ENCODE measurements around the gene LHX6.

The LHX6 gene

DNA sequence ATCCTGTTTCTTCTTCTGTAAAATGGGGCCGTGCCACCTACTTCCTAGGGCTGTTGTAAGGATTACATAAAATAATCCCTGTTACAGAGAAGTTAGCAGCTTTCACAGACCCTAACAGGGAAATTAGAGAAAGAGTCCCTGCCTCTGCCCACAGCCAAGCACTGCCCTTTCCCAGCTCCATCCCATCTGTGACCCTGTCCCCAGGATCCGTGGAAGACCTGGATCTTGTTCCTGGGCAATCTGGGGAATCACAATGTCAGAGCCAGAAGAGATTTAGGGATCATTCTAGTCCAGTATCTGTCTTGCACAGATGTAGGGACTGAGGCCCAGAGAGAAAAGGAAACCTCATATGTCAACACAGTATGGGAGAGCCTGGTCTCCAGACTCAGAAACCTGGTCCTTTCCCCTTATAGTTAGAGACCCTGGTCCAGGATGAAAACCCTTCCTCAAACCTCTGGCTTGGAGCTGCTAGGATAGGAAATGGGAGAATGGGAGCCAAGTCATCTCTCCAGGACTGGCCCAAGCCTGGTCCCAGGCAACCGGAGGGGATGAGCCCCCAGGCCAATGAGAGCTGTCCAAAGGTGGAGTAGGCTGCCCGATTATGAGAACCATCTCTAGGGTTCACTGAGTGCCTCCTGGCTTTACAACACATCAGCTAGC lies 12.5 kb downstream of the LHX6 start:
- DNase-seq (ENCODE audit: low spot score): no peak

DNA sequence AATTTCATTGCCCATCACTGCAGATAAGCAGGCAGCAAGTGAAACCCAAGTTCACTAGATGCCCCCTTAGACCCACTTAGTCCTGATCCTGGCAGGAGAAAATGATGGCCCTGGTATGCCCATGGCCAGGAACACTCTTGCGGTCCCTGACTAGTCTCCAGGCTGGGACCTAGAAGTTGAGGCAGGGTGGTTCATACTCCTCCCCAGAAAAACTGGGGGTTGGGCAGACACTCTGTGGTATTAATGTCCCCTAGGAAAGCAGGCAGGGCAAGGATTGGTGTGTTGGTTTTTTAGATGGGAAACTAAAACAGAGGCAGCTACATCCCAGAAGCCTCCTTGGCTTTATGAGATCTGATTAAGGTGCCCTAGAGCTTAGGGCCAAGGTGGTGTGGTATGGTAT lies 13.1 kb downstream of the LHX6 start:
- no peak for DNase-seq (ENCODE audit: low spot score)

DNA sequence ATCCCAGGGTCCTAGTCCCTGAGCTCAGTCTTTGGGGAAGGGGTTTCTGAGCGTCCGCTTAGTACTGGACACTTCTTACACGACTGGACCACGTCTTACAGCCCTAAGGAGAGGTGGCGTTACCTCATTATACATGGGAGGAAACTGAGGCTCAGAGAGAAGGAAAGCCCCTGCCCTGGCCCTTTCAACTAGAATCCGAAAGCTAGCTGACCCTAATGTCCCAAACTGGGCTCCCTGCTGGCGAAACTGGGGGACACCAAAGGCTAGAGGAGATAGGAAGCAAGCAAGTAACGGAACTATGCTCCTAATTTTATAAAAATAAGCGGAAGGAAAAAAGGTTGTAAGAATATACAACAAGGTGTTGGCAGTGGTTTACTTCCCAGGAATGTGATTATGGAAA lies 14.2 kb downstream of the LHX6 start:
- no peak for DNase-seq (ENCODE audit: low spot score)

DNA sequence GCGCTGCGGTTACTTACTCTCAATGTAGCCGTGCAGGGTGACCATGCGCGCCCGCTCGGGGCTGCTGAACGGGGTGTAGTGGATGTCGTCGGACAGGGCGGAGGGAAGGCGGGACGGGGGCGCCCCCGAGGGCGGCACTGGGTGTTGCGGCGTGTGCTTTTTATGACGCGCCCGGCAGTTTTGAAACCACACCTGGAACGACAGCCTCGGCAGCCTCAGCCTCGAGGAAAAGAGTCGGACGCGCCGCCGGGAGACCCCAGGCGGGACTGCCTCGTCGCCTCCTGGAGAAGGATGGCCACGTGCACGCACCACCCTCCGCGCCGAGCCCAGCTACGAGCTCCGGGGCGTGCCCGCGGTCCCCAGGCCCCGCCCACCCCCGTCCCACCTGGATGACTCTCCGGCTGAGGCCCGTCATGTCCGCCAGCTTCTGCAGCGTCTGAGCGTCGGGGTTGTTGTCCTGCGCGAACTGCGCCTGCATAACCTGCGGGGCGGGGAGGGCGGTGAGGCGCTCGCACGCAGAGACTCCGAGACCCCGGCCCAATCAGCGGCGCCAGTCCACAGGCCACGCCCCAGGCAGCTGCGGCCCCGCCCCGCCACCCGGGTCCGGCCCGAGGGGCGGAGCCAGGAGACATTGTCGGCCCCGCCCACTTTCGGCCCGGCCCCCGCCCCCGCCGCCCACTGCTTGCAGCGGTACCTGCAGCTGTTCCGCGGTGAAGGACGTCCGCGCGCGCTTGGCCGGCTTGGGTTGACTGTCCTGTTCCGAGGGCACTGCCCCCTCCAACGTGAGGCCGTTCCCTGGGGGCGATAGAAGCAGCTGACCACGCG lies 15.0 kb downstream of the LHX6 start:
- DNase-seq (ENCODE audit: low spot score): no peak

DNA sequence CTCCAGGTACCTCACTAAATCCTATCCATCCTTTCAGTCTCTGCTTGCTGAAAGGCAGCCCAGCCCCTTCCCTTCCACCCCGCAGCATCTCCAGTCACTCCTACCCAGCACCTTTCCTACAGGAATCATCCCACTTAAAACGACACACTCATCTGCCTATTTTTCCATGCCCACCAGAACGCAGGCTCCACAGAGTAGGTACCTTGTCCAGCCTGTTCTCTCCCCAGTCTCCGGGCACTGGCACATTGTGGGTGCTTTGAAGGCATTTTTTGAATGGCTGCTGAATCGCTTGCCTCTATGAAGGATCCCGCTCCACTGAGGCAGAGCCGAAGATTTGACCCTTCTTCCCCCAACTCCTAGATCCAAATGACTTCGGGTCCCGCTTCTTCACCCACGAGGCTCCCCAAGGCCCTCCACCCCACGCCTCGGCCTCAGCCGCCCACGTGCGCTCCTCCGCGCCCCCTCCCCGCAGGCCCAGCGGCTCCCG lies 15.6 kb downstream of the LHX6 start:
- DNase-seq (ENCODE audit: low spot score): no peak

DNA sequence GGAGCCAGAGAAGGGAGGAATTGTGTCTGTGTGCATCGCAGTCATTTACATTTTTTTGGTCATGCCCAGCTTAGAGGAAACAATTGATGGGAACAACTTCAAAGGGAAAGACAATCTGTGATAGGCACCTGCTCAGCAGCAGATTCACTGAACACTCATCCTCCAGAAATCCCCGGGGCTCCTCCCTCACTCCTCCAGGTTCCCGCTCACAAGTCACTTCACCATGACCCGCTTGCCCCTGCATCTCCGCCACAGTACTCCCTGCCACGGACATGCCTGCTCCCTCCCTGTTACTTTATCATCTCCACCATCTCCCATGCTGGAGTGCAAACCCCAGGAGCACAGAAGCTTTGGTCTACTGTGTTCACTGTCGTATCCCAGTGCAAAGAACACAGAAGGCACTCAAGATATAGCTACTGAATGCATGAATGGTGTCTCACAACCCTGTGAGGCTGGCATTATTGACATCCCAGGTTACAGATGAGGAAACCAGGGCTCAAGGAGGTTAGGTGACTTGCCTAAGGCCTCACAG lies 16.2 kb downstream of the LHX6 start:
- DNase-seq (ENCODE audit: low spot score): no peak

DNA sequence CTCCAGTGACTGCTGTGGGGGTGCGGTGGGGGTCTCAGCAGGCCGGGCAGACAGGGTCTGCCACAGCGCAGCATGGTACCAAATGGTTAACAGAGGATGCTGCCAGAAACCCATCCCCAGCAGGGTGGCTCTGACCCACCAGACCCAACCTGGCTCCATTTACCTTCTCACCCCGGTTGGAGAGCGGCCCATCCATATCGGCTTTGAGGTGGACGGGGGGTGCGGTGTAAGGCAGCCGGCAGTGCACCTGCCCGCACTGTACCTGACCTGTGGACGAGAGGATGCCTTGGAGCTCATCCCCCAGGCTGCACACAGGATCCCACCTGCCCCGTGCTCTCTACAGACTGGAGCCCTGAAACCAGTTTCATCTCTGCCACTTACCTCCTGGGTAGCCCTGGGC lies 19.3 kb downstream of the LHX6 start:
- DNase-seq (ENCODE audit: low spot score): no peak

DNA sequence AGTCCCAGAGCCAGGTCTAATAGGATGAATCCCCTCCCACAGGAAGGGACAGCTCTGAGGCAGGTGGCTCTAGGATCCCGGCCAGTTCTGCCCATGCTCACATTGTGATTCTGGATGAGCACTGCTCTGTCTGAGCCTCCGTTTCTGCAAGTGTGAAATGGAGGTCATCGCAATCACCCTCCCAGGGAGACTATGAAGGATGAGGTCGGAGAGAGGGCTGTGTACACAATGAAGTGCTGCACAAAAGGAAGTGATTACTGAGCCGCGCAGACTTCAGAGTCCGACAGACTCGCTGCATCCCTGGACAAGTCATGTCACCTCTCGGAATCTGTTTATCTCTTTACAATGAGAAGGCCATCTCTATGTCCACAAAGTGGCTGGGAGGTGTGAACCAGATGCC lies 21.7 kb downstream of the LHX6 start:
- DNase-seq (ENCODE audit: low spot score): no peak

DNA sequence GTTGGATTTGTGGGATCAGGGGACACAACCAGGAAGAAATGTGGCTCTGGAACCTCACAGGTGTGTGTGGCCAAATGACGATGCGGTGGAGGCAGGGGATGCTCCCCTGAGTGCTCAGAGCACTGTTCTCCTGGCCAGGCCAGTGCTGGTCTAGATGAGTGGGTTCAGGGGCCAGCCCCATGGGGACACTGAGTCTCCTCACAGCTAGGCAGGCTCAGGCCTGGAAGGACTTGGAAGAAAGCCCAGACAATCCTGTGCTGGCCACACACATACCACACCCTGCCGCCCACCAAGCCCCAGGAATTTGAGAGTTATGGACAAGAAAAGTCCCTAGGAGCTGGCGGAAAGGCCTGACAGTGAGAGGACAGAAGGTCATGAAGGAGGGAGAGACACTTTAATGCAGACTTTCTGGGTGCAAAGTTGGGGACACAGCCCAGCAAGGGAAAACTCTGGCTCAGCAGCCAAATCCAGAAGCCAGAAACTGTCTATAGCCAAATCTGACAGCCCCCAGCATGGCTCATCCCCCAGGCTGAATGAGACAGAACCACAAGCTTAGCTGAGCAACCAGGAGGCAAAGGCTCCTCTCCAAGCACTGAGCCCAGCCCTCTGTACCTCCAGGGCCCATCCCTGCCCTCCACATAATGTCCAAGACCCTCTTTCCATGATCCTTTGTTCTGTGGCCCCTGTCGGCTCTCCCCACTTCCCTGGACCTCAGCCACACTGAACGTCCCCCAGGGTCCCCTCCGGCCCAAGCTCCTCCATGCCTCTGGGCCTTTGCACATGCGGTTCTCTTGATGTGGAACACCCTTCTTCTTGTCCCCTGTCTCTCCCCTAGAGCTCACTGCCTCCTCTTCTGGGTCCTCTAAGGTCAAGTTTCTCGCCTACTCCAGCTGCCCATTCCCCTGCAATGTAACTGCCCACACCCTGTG lies 22.4 kb downstream of the LHX6 start:
- DNase-seq (ENCODE audit: low spot score): no peak

DNA sequence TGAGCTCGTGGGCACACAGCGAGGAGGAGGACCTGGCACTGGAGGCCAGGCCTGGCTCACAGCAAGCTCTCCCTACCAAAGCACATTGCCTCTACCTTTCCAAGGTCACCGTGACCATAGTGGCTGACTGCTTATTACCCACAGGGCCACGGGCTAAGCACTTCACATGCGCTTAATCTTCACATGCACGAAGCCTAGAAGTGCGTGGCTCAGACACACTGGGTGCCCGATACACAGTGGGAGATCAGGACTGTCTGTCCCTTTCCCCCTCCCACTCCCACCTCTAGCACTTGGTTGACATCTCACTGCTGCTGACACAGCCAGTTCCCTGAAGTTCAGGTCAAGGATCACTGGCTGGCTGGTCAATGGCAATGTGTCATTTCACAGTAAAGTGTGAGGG lies 23.6 kb downstream of the LHX6 start:
- DNase-seq (ENCODE audit: low spot score): no peak

DNA sequence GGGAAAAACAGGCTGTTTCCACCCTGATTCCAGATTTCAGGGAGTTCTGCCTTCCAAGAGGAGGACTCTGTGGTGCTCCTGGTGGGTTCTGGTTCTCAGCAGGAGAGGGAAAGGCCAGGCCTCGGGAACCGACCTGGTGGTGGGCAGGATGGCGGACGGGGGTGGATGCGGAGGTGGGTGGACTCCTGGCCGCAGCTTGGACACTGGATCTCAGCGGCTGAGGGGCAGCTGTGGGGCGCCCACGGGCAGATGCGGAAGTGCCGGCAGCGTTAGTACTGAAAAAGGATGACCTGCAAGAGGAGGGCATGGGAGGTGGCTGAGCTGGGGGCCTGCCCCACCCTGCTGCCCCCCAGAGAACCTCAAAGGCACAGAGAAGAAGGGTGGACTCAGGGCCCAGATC lies 24.3 kb downstream of the LHX6 start:
- no peak for DNase-seq (ENCODE audit: low spot score)

DNA sequence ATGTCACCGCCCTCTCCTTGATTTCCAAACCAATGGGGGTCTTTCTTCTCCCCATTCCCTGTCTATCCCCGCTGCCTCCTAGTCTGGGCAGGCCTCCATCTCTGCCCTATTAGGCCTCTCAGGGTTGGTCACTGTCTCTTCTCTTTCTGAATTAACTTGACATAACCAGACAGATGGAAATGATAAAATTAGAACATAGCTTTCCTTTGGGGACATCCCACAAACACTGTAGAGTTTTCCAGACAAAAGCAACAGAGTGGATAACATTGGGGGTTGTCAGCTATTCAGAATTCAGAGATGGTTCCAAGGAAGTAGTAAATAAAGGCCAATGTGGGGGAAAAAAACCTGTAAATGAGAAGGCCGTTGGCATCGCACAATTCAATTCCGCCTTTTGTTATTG lies 24.7 kb downstream of the LHX6 start:
- DNase-seq (ENCODE audit: low spot score): no peak

DNA sequence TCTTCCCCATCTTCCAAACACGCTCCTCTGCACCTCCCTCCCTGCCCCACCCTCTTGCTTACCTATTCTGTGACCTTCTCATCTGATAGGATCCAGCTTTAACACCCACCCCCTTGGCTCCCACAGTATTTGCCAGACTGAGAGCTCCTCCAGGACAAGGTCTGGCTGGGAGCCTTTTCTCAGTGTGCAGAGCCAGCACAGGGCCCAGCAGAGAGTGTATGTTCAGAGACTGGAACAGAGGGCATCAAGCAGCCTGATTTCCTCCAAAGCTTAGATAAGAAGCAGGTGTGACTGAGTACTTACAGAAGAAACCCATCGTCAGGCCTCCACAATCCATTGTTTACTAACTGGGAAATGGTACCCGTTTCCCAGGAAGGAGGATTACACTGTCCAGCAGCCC lies 26.6 kb downstream of the LHX6 start:
- no peak for DNase-seq (ENCODE audit: low spot score)

DNA sequence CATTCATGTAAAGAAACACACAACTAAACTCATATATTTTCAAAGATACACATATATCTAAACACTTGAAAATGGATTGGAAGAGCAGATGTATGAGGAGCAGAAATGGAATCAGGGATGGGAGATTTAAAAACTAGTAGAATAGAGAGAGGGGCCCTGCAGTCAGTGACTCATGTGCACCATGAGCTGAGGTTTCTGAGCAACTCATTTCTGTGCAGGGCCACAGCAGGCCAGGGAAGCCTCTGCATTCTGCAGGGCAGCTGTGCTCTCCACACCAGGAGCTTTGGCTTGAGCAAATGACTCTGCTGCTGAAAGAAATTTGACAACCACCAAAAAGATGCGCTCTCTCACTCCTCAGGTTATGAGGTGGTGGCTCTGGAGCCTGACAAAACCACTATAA lies 27.1 kb downstream of the LHX6 start:
- no peak for DNase-seq (ENCODE audit: low spot score)

DNA sequence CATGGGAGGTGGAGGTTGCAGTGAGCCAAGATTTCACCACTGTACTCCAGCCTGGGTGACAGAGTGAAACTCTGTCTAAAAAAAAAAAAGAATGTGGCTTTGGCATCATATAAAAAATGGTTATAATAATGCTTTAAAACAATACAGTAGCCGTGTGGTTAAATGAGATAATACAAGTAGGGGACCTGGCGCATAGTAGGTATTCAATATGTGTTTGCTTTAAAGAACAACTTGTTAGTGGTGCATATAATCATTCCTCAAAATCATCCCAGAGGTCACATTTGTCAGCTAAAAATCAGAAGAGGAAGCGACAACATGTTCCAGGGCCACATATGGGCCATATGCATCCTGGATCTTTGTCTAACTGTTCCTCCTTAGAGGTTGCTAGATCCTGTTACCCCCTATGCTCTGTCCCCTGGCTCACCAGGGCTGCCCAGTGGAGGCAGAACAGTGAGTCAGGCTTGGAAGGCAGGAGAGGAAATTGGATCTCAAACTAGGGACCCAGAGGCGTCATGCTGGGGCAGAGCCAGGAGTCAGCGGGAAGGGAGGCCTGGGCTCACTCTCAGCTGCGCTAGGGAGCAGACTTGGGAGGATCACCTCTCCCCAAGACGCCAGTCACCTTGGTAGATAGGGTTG lies 27.7 kb downstream of the LHX6 start:
- peak; percentile 79 for DNase-seq (ENCODE audit: low spot score)

DNA sequence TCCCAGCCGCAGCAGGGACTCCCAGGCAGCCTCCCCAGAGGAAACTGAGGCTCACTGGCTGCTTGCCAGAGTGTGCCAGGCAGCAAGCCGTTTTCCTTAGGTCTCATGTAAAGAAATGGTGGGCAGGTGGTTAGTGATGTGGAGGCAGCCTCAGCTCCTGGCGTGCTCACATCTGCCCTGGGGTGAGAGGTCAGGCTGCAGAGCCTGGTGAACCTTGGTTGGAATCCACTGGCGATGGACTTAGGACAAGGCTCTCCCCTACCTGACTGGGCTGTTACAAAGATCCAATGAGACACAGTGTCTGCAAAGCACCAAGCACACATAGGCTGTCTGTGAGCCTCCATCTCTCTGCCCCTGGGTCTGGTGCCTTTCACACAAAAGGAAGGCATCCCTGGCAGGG lies 30.9 kb downstream of the LHX6 start:
- no peak for DNase-seq (ENCODE audit: low spot score)

DNA sequence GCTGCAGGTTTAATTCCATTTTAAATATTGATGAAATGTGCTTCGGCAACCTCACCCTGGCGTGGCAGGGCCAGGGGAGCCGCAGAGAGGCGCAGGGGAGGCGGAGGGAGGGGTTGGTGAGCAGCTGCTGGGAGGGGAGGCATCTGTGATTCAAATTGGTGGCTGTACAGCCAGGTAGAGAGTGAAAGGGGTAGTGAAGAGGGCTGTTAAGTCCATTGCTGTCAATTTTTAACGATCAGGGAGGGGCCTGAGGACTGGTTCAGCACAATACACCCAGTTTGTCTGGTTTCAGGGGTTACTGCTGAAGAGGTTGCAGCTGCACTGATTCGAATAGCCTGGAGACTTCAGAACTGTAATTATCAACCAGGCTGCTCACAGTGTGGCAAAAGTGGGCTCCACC lies 31.3 kb downstream of the LHX6 start:
- no peak for DNase-seq (ENCODE audit: low spot score)

DNA sequence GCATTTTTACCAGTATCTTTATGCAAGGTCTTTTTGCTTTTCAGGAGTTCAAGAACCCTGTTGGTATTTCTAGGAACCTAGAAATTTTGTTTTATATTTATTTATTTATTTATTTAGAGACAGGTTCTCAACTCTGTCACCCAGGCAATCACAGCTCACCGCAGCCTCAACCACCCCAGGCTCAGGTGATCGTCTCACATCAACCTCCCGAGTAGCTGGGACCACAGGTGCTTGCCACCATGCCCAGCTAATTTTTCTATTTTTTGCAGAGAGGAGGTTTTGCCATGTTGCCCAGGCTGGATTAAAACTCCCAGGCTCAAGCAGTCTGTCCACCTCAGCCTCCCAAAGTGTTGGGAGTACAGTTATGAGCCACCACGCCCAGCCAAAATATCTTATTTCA lies 32.9 kb downstream of the LHX6 start:
- DNase-seq (ENCODE audit: low spot score): no peak

DNA sequence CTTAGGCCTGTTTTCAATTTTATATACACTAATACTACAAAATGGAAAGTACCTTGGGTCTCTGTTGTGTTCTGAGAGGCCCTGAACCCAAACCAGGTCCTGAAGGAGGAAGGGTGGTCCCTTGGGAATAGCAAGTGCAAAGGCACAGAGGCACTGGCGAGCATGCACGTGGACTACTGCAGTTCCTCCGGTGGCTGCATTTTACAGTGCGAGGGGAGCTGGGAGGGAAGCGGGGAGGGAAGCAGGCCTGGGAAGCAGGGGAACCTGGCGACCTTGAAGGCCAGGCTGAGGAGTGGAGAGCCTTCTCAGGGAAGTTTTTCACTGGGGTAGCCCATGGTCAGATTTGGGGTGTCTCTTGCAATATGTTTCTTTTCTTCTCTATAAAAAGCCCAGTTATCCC lies 35.1 kb downstream of the LHX6 start:
- no peak for DNase-seq (ENCODE audit: low spot score)

DNA sequence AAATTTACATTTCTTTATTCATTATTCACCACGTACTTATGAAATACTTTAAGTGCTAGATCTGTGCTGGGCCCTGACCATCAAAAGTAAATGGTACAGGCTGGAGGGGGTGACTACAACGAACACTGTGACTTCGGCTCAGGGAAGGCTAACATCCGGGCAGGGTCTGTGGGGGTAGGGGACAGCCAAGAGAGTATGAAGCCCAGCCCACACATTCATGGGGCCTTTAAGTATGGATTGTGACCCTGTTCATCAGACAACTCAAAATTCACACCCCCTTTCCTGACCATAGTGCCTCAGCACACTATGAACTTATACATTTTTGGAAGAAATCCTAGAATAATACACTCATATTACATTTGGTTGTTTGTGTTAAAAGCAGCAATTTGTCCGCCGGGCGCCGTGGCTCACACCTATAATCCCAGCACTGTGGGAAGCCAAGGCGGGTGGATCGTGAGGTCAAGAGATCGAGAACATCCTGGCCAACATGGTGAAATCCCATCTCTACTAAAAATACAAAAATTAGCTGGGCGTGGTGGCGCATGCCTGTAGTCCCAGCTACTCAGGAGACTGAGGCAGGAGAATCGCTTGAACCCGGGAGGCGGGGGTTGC lies 35.7 kb downstream of the LHX6 start:
- no peak for DNase-seq (ENCODE audit: low spot score)

DNA sequence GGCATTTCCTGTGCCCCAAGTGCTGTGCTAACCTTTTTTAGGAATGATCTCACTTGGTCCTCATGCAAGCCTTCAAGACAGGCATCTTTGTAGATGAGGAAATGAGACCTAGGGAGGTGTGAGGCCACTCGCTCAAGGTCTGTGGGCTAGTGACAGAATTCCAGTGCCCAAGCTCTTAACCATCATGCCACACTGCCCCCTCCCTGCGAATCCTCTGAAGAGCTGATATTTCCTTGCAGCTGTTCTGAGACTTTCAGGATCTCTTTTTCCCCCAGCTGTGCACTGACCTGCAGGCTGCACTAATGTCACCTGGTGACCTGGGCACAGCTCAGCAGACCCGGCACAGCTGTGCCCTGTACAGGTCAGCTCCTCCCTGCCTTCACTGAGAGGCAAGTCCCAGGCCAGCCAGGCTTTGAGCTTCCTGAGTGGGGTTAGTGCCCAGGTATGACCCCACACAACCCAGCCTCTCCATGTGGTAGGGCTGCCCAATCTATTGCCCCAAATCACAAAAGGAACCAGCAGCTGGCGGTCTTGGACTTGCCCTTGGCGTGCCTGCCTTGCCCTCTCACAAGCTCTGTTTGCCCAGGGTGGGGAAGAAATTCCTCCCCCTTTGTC lies 36.4 kb downstream of the LHX6 start:
- no peak for DNase-seq (ENCODE audit: low spot score)
